PFSK-1 (cell line): Measurements from ENCODE around the gene SLX9.

Experiments used
- FOXP2 ChIP-seq: optimal IDR thresholded peaks from 2 replicates; pipeline ENCODE3; 2011; ENCODE audit warnings: borderline replicate concordance, control low read depth, inconsistent platforms; ENCODE audit not compliant: insufficient read depth; ENCODE audit errors: extremely low read length, extremely low read depth
- POLR2AphosphoS5 ChIP-seq: IDR thresholded peaks from 2 replicates; pipeline ENCODE4 v1.6.1; 2012; ENCODE audit warnings: low read depth, mild to moderate bottlenecking, control low read depth, low read length, moderate library complexity
- SIN3A ChIP-seq: IDR thresholded peaks from 2 replicates; pipeline ENCODE4 v1.6.1; 2012; ENCODE audit warnings: mild to moderate bottlenecking, low read length, moderate library complexity, borderline replicate concordance; ENCODE audit not compliant: insufficient read depth
- TAF1 ChIP-seq: IDR thresholded peaks from 2 replicates; pipeline ENCODE4 v1.6.1; 2012; ENCODE audit warnings: low read length, control low read depth, borderline replicate concordance; ENCODE audit not compliant: insufficient read depth
- TF ChIP-seq, protein P1 (sequence below), 2 experiments: IDR thresholded peaks; 2 replicates each; pipeline versions ENCODE4 v1.6.1 to v1.8.0; 2011 to 2012; ENCODE audit warnings: low read depth in 2 of 2, low read length in 2 of 2, control low read depth in 1 of 2, inconsistent platforms in 1 of 2, mild to moderate bottlenecking in 1 of 2, moderate library complexity in 1 of 2; ENCODE audit not compliant: insufficient read depth in 1 of 2

Gene SLX9

DNA sequence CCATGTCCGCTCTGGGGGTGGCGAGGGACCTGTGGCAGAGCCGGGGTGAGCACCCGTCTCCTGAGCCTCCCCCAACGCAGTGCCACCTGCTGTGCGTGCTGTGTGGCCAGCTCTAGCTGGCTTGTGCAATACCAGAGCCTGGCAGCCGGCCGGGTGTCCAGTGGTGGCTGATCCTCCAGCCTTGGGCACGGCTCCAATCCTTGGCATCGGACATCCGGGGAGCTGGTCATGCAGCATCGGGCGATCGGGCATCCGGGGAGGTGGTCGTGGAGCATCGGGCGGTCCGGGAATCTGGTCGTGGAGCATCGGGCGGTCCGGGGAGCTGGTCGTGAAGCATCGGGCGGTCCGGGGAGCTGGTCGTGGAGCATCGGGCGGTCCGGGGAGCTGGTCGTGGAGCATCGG lies 8.1 kb downstream of the SLX9 start:
- TF ChIP-seq FOXP2 (no peak), TAF1 (no peak), POLR2AphosphoS5 (no peak), SIN3A (no peak)
- TF ChIP-seq, protein P1, sequence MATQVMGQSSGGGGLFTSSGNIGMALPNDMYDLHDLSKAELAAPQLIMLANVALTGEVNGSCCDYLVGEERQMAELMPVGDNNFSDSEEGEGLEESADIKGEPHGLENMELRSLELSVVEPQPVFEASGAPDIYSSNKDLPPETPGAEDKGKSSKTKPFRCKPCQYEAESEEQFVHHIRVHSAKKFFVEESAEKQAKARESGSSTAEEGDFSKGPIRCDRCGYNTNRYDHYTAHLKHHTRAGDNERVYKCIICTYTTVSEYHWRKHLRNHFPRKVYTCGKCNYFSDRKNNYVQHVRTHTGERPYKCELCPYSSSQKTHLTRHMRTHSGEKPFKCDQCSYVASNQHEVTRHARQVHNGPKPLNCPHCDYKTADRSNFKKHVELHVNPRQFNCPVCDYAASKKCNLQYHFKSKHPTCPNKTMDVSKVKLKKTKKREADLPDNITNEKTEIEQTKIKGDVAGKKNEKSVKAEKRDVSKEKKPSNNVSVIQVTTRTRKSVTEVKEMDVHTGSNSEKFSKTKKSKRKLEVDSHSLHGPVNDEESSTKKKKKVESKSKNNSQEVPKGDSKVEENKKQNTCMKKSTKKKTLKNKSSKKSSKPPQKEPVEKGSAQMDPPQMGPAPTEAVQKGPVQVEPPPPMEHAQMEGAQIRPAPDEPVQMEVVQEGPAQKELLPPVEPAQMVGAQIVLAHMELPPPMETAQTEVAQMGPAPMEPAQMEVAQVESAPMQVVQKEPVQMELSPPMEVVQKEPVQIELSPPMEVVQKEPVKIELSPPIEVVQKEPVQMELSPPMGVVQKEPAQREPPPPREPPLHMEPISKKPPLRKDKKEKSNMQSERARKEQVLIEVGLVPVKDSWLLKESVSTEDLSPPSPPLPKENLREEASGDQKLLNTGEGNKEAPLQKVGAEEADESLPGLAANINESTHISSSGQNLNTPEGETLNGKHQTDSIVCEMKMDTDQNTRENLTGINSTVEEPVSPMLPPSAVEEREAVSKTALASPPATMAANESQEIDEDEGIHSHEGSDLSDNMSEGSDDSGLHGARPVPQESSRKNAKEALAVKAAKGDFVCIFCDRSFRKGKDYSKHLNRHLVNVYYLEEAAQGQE (IDR thresholded peaks at IDR 0.05; ENCODE audit: insufficient read depth in 1 of 2, low read depth in 2 of 2, low read length in 2 of 2) = no peak

DNA sequence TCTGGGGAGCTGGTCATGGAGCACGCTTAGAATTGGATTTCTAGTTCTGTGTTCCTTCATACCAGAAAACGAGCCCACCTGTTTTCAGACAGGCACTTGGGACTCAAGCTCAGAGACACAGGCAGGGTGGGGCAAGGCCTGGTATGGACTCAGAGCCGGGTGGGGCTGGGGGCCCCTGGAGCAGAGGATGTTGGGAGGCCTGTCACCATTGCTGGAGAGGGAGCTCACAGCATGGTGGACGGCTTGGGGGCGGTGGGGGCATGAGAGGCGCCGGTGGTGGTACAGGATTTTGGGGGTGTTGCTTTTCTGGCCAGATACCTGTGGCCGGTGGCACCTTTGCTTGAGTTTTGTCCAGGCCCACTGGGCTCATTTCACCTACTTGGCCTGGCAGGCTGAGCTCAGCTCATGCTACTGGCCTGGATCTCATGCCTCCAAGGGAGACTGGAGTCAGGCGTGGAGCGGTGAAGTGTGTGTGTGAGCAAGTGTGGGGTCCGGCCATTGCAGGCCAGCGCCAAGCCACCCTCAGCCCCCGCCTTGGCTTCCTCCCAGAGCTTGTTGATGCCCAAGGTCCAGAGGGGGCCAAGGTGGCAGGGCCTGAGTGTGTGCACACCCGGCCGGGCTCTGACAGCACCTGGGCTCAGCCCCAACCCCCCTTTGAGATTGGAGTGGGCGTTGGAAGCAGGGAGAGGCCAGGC lies 8.7 kb downstream of the SLX9 start:
- no peak for TF ChIP-seq POLR2AphosphoS5
- TF ChIP-seq SIN3A = no peak
- TF ChIP-seq, protein P1 (IDR thresholded peaks at IDR 0.05; ENCODE audit: insufficient read depth in 1 of 2, low read depth in 2 of 2, low read length in 2 of 2) = no peak
- no peak for TF ChIP-seq TAF1
- TF ChIP-seq FOXP2 = no peak

DNA sequence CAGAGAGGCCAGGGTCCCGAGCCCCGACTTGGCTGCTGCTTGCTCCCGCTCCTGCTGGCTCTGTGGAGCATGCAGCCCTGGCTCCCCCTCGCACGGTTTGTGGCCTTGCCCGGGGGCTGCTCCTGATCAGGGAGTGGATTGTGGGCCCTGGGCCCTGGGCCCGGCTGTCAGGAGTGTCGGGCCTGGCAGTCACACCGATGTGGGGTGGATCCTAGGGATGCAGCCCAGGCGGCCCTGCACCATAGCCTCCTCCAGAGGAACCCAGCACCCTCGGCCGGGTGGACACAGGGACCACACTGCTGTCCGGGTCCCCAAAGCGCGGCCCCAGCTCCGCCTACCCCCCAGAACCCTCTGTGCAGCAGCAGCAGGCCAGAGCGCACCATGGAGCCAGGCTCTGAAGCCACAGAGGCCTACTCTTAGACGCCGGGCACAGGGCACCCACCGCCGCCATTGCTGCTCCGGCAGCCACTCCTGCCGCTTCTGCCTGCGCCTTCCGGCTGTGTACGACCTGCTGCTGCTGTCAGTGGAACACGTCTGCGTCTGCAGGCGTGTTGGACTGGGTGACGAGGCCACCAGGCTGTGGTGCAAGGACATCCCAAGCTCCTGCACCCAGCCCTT lies 9.4 kb downstream of the SLX9 start:
- TF ChIP-seq, protein P1 (IDR thresholded peaks at IDR 0.05; ENCODE audit: insufficient read depth in 1 of 2, low read depth in 2 of 2, low read length in 2 of 2) = no peak
- TF ChIP-seq TAF1 (no peak), POLR2AphosphoS5 (no peak), SIN3A (no peak)

DNA sequence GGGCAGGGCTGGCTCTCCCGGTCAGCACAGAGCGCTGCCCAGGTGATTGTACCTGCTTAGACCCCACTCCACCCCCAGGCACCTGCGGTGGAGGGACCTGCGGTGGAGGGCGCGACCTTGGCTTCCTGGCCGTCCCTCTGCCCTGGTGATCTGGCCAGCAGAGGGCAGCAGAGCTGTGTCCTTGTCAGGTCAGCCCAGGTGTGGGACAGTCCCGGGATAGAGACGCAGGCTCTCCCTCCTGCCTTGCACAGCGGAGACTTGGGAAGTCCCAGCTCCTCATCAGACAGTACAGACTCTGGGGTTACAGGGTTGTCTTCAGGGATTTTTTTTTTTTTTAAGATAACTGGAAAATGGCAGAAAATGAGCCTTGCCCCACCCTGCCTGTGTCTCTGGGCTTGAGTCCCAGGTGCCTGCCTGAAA lies 10.0 kb downstream of the SLX9 start:
- peak; percentile 67 for TF ChIP-seq FOXP2
- TF ChIP-seq TAF1 = no peak

DNA sequence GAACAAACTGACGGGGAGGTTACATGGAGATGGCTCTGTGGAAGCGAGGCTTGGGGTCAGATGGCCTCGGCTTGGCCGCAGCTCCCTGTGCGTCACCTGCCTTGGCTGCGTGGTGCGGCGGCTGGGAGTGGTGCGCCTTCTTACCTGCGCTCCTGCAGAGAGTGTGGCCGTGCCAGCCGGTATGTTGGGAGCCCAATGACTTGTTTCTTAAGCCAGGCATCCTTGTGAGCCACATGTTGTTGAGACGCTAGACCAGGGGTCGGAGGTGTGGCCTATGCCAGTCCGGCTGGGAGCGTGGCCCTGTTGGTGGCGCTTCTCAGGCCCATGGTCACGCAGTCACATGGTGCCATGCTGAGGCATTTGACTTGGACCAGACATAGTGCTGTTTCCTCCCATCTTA lies 10.5 kb downstream of the SLX9 start:
- TF ChIP-seq FOXP2 (no peak), SIN3A (no peak), TAF1 (no peak), POLR2AphosphoS5 (no peak)
- TF ChIP-seq, protein P1 (IDR thresholded peaks at IDR 0.05; ENCODE audit: insufficient read depth in 1 of 2, low read depth in 2 of 2, low read length in 2 of 2) = no peak
